Duodenal mucosa (tissue), 2 donors: Measurements from ENCODE around the gene PHRF1.

Experiments
- H3K27ac ChIP-seq: one replicate; pipeline ENCODE4 v1.7.0; 2013; ENCODE audit warnings: low read depth, low read length
- H3K27me3 ChIP-seq, 2 donors: one replicate each; pipeline ENCODE4 v1.7.0; 2013; ENCODE audit warnings: low read length in 2 of 2, control low read depth in 1 of 2; ENCODE audit not compliant: insufficient read depth in 2 of 2, control insufficient read depth in 1 of 2
- H3K36me3 ChIP-seq, 2 donors: one replicate each; pipeline ENCODE4 v1.7.0; 2013; ENCODE audit warnings: low read length in 2 of 2, control low read depth in 1 of 2; ENCODE audit not compliant: insufficient read depth in 2 of 2, control insufficient read depth in 1 of 2
- H3K4me1 ChIP-seq, 2 donors: one replicate each; pipeline ENCODE4 v1.7.0; 2013; ENCODE audit warnings: low read length in 2 of 2, control low read depth in 1 of 2; ENCODE audit not compliant: insufficient read depth in 2 of 2, control insufficient read depth in 1 of 2
- H3K4me3 ChIP-seq, 2 donors: one replicate each; pipeline ENCODE4 v1.7.0; 2013; ENCODE audit warnings: low read length in 2 of 2, low read depth in 1 of 2
- H3K9ac ChIP-seq, 2 donors: one replicate each; pipeline ENCODE4 v1.7.0; 2013; ENCODE audit warnings: low read length in 2 of 2, low read depth in 1 of 2
- H3K9me3 ChIP-seq, 2 donors: one replicate each; pipeline ENCODE4 v1.7.0; 2013; ENCODE audit warnings: low read length in 2 of 2, control low read depth in 1 of 2; ENCODE audit not compliant: control insufficient read depth in 1 of 2

PHRF1 gene

GRCh38 chr11:532986-533585 is 43.2 kb upstream of the PHRF1 start:
- peaks cover 15 to 37% of the 10 kb centered on the region in 2 donors for H3K4me1 ChIP-seq
- no peak overlapping the region for H3K9ac ChIP-seq
- no peaks in the 10 kb centered on the region for H3K9me3 ChIP-seq
- no peak overlapping the region for H3K27ac ChIP-seq
- H3K36me3 ChIP-seq: peaks cover 11 to 20% of the 10 kb centered on the region in 2 donors
- H3K4me3 ChIP-seq: no peak overlapping the region
- H3K27me3 ChIP-seq: no peaks in the 10 kb centered on the region

DNA sequence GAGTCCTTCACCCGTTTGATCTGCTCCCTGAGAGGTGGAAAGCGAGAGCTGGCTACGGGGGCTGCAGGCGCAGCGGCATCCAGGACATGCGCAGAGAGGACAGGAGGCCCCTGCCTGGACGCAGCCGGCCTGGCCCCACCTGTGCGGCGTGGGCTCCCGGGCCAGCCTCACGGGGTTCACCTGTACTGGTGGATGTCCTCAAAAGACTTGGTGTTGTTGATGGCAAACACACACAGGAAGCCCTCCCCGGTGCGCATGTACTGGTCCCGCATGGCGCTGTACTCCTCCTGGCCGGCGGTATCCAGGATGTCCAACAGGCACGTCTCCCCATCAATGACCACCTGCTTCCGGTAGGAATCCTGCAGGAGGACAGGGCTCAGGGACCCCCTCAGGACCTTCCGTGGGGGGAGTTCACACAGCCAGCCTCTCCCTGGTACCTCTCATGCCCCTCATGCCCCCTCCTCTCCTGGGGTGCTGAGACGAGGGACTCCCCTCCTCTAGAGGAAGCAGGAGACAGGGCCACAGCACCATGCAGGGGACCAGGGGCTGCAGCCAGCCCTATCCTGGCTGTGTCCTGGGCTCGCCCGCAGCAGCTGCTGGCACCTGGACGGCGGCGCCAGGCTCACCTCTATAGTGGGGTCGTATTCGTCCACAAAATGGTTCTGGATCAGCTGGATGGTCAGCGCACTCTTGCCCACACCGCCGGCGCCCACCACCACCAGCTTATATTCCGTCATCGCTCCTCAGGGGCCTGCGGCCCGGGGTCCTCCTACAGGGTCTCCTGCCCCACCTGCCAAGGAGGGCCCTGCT is 42.5 kb upstream of the PHRF1 start:
- no peaks in the 10 kb centered on the region for H3K9me3 ChIP-seq
- no peaks in the 10 kb centered on the region for H3K27me3 ChIP-seq
- no peak overlapping the region for H3K27ac ChIP-seq
- H3K36me3 ChIP-seq: peaks cover 11 to 20% of the 10 kb centered on the region in 2 donors
- peaks cover 15 to 42% of the 10 kb centered on the region in 2 donors for H3K4me1 ChIP-seq
- peak overlapping the region in 1 of 2 donors; percentile 68 for H3K4me3 ChIP-seq
- no peak overlapping the region for H3K9ac ChIP-seq

DNA sequence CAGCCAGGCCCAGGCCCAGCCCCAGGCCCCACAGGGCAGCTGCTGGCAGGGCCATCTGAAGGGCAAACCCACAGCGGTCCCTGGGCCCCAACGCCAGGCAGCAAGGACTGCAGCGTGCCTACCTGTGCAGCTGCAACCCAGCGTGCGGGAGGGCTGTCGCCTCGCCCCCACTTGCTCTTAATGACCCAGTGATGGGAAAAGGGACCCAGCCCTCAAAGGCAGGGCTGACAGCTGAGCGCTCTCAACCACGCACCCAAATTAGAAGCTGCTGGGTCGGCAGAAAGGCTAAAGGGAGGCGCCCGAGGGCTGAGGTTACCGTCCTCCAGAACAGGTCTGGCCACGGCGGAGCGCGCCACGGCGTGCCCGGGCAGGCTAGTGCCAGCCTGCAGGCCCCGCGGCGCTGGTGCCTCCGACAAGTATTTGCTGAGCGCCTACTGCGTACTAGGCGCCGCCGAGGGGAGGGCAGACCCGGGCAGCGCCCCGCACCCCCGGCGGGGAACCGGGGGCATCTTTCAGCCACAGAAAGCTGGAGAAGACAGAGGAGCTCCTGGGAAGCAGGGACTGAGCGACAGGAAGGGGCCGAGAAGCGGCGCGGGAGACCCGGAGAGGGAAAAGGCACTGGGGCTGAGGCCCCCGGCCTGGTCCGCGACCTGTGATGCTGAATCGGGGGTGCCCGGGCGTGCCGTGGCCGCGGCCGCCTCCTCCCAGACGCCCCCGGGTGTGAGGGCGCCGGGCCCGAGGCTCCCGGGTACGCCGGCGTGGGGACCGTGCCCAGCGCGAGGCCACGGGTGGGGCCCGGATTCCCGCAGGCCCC is 41.7 kb upstream of the PHRF1 start:
- no peaks in the 10 kb centered on the region for H3K27me3 ChIP-seq
- H3K27ac ChIP-seq: no peak overlapping the region
- peak overlapping the region; percentile 38 to 72 for H3K9ac ChIP-seq
- H3K4me3 ChIP-seq: peak overlapping the region; percentile 68 to 78
- no peaks in the 10 kb centered on the region for H3K9me3 ChIP-seq
- H3K4me1 ChIP-seq: peaks cover 15 to 42% of the 10 kb centered on the region in 2 donors
- peaks cover 11 to 20% of the 10 kb centered on the region in 2 donors for H3K36me3 ChIP-seq

GRCh38 chr11:535210-535518 is 41.1 kb upstream of the PHRF1 start:
- Histone ChIP-seq H3K36me3 (peaks cover 11 to 20% of the 10 kb centered on the region in 2 donors), H3K27ac (no peak overlapping the region), H3K4me3 (peak overlapping the region; percentile 68 to 78), H3K9ac (no peak overlapping the region), H3K4me1 (peaks cover 15 to 42% of the 10 kb centered on the region in 2 donors), H3K9me3 (no peaks in the 10 kb centered on the region), H3K27me3 (no peaks in the 10 kb centered on the region)

GRCh38 chr11:535519-536454 is 40.5 kb upstream of the PHRF1 start, which contains the start of gene HRAS:
Gene HRAS (minus strand): TSS chr11:535576.
- Histone ChIP-seq H3K36me3 (peaks cover 11 to 20% of the 10 kb centered on the region in 2 donors), H3K4me3 (peak within 1 kb of the TSS; percentile 71 to 78), H3K27me3 (no peaks in the 10 kb centered on the region), H3K9ac (peak within 1 kb of the TSS; percentile 38 to 72), H3K4me1 (peaks cover 15 to 42% of the 10 kb centered on the region in 2 donors), H3K9me3 (no peaks in the 10 kb centered on the region), H3K27ac (no peak within 1 kb of the TSS)

GRCh38 chr11:536841-537621 is 39.2 kb upstream of the PHRF1 start, which contains the start of gene LRRC56:
Gene LRRC56 (plus strand): TSS chr11:537527. CDS start chr11:540685, 3,158 bp downstream.
- Histone ChIP-seq H3K9me3 (no peaks in the 10 kb centered on the region), H3K36me3 (peaks cover 6 to 16% of the 10 kb centered on the region in 2 donors), H3K4me1 (peaks cover 15 to 42% of the 10 kb centered on the region in 2 donors), H3K27ac (peak within 1 kb of the TSS; percentile 62), H3K4me3 (peak within 1 kb of the TSS; percentile 71 to 73), H3K27me3 (no peaks in the 10 kb centered on the region), H3K9ac (peak within 1 kb of the TSS; percentile 48 to 57)

- Histone ChIP-seq H3K9me3 (no peaks in the 10 kb centered on the region), H3K36me3 (peaks cover 3 to 8% of the 10 kb centered on the region in 2 donors), H3K27ac (no peak overlapping the region), H3K4me1 (peaks cover 15 to 42% of the 10 kb centered on the region in 2 donors), H3K27me3 (no peaks in the 10 kb centered on the region), H3K4me3 (peak overlapping the region; percentile 71 to 73), H3K9ac (peak overlapping the region; percentile 48 to 57)
Observed at GRCh38 chr11:537622-538430, 38.4 kb upstream of the PHRF1 start.

DNA sequence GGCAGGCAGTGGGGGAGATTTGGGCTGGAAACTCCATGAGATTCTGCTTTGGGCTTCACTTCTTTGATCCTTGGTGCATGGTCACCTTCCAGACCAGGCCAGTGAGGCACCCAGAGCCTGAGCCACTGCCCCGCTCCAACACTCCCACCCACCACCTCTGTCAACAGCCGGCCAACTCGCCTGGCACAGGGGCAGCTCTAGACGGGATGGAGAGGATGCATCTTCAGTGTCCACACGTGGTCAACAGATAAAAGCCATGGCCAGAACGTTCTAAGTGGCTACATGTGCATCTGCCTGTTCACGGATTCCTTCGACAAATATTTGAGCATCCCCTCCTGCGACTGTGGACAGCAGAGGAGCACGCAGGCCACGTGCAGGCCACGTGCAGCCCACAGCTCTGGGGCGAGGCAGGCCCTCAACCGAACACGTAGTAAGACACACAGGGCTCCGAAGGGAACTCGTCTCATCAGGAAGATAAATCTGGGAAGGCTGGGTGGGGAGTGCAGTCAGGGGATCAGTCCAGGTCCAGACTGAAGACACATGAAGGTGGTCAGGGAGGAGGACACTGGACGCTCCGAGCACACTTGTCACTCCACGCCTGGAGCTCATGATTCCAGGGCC is 37.7 kb upstream of the PHRF1 start:
- Histone ChIP-seq H3K36me3 (peaks cover 0 to 2% of the 10 kb centered on the region in 2 donors), H3K9ac (no peak overlapping the region), H3K4me3 (no peak overlapping the region), H3K9me3 (no peaks in the 10 kb centered on the region), H3K27ac (no peak overlapping the region), H3K27me3 (no peaks in the 10 kb centered on the region), H3K4me1 (peaks cover 14 to 39% of the 10 kb centered on the region in 2 donors)
